GM23338 (cell line): ENCODE data around the gene FOXK2. TPM values are rescaled to one million over a fixed set of nuclear protein-coding genes. Genes with fewer than 3 reads are reported as not detected.

Experiments
- ATAC-seq: fragments of 200-7000 bp; cut with Tn5 transposase; 3 replicates; pipeline ENCODE4 v1.9.1; 2020
- DNase-seq: peaks from one replicate; pipeline ENCODE4 v3.0.0-alpha.2; 2015; ENCODE audit warnings: low spot score
- H2AFZ ChIP-seq: fragments of 200-600 bp; sonication (generic); 2 replicates; pipeline ENCODE4 v1.8.0; 2016; ENCODE audit warnings: antibody characterized with exemption, mild to moderate bottlenecking, moderate library complexity
- H3F3A ChIP-seq: fragments of 200-600 bp; sonication (generic); replicated peaks from 2 replicates; pipeline ENCODE4 v1.8.0; 2017; ENCODE audit warnings: antibody characterized with exemption, mixed run types, low read depth
- H3K27ac ChIP-seq: fragments of 200-600 bp; sonication (generic); 2 replicates; pipeline ENCODE4 v1.6.1; 2016; ENCODE audit warnings: low read depth
- H3K27me3 ChIP-seq: fragments of 200-600 bp; sonication (generic); 2 replicates; pipeline ENCODE4 v1.8.0; 2016; ENCODE audit warnings: mild to moderate bottlenecking, mixed run types, moderate library complexity; ENCODE audit not compliant: insufficient read depth
- H3K36me3 ChIP-seq: fragments of 200-600 bp; sonication (generic); 2 replicates; pipeline ENCODE4 v1.8.0; 2016; ENCODE audit warnings: mild to moderate bottlenecking; ENCODE audit not compliant: insufficient read depth
- H3K4me1 ChIP-seq: fragments of 200-600 bp; sonication (generic); 2 replicates; pipeline ENCODE4 v1.8.0; 2016; ENCODE audit warnings: mild to moderate bottlenecking, moderate library complexity; ENCODE audit not compliant: insufficient read depth
- H3K4me2 ChIP-seq: fragments of 200-600 bp; sonication (generic); 2 replicates; pipeline ENCODE4 v1.7.1; 2017; ENCODE audit warnings: mixed run types
- H3K4me3 ChIP-seq: fragments of 200-600 bp; sonication (generic); 2 replicates; pipeline ENCODE4 v1.6.1; 2016; ENCODE audit warnings: mixed run types
- H3K79me2 ChIP-seq: fragments of 200-600 bp; sonication (generic); replicated peaks from 2 replicates; pipeline ENCODE4 v1.8.0; 2017; ENCODE audit warnings: mild to moderate bottlenecking; ENCODE audit not compliant: insufficient read depth
- H3K9me2 ChIP-seq: fragments of 200-600 bp; sonication (generic); 2 replicates; pipeline ENCODE4 v1.8.0; 2017; ENCODE audit not compliant: insufficient read depth
- H4K20me1 ChIP-seq: fragments of 200-600 bp; sonication (generic); replicated peaks from 2 replicates; pipeline ENCODE4 v1.8.0; 2017; ENCODE audit warnings: mild to moderate bottlenecking; ENCODE audit not compliant: insufficient read depth
- H3K27ac Mint-ChIP-seq: 2 replicates; pipeline ENCODE4 v1.8.0; 2020; ENCODE audit warnings: inconsistent platforms, mild to moderate bottlenecking, moderate library complexity, mixed read lengths
- H3K27me3 Mint-ChIP-seq: 3 replicates; pipeline ENCODE4 v1.8.0; 2022; ENCODE audit warnings: low read depth, mild to moderate bottlenecking, moderate library complexity, mixed read lengths, inconsistent platforms; ENCODE audit not compliant: insufficient read depth, poor library complexity
- H3K36me3 Mint-ChIP-seq: 3 replicates; pipeline ENCODE4 v1.8.0; 2021; ENCODE audit warnings: low read depth, mild to moderate bottlenecking, inconsistent platforms, moderate library complexity, mixed read lengths
- H3K4me1 Mint-ChIP-seq: 3 replicates; pipeline ENCODE4 v1.8.0; 2020; ENCODE audit warnings: mild to moderate bottlenecking, inconsistent platforms, mixed read lengths
- H3K4me3 Mint-ChIP-seq: 3 replicates; pipeline ENCODE4 v1.8.0; 2021; ENCODE audit warnings: moderate library complexity, mild to moderate bottlenecking, inconsistent platforms, mixed read lengths
- H3K9me3 Mint-ChIP-seq: 3 replicates; pipeline ENCODE4 v1.8.0; 2020; ENCODE audit warnings: moderate library complexity, mild to moderate bottlenecking, inconsistent platforms, mixed read lengths
- CREB1 ChIP-seq: fragments of 250-450 bp; sonication (Bioruptor Pico); IDR thresholded peaks from 2 replicates; pipeline ENCODE4 v1.5.0; 2020; ENCODE audit warnings: low read depth, mild to moderate bottlenecking, moderate library complexity
- EZH2 ChIP-seq: fragments of 200-600 bp; sonication (generic); IDR thresholded peaks from one replicate; pipeline ENCODE4 v1.8.0; 2017; ENCODE audit warnings: antibody characterized with exemption, mild to moderate bottlenecking, low read depth; ENCODE audit not compliant: unreplicated experiment
- EZH2phosphoT487 ChIP-seq: fragments of 200-600 bp; sonication (generic); IDR thresholded peaks from one replicate; pipeline ENCODE4 v1.8.1; 2018; ENCODE audit warnings: antibody characterized with exemption; ENCODE audit not compliant: unreplicated experiment
- JUNB ChIP-seq: IDR thresholded peaks from one replicate; pipeline ENCODE4 v1.6.1; 2016; ENCODE audit warnings: antibody characterized with exemption; ENCODE audit not compliant: unreplicated experiment
- NANOG ChIP-seq: IDR thresholded peaks from 2 replicates; pipeline ENCODE4 v1.6.1; 2016; ENCODE audit warnings: antibody characterized with exemption, borderline replicate concordance
- POLR2AphosphoS5 ChIP-seq: IDR thresholded peaks from 2 replicates; pipeline ENCODE4 v1.6.1; 2016; ENCODE audit warnings: antibody characterized with exemption, low read depth
- STAT1 ChIP-seq: IDR thresholded peaks from one replicate; pipeline ENCODE4 v1.6.1; 2016; ENCODE audit warnings: antibody characterized with exemption; ENCODE audit not compliant: unreplicated experiment
- ZNF114 ChIP-seq: fragments of 250-450 bp; sonication (Bioruptor Pico); IDR thresholded peaks from 2 replicates; pipeline ENCODE4 v1.5.0; 2020; ENCODE audit warnings: mild to moderate bottlenecking, moderate library complexity
- ZNF331 ChIP-seq: fragments of 250-450 bp; sonication (Bioruptor Pico); IDR thresholded peaks from 2 replicates; pipeline ENCODE4 v1.5.0; 2020; ENCODE audit warnings: low read depth, mild to moderate bottlenecking, moderate library complexity
- polyA plus RNA-seq: library from polyadenylated mRNA; unstranded; fragments of >200 nt; fragmentation: Nextera tagmentation; extraction: Ambion mirVana; gene quantifications from 2 replicates; pipeline ENCODE4 v1.2.1, GENCODE V29; 2016
- total RNA-seq: library from RNA; depleted of rRNA; stranded (reverse); fragments of >200 nt; shearing (Covaris generic); gene quantifications from 2 replicates; pipeline ENCODE4 v1.2.3, GENCODE V29; 2014
- TF ChIP-seq, protein P1 (sequence below): IDR thresholded peaks from 2 replicates; pipeline ENCODE4 v1.6.1; 2016; ENCODE audit warnings: antibody characterized with exemption
- TF ChIP-seq, protein P2 (sequence below), 2 experiments: fragments of 200-600 bp in 1 of 2; sonication (generic) in 1 of 2; conservative IDR thresholded peaks; 2 replicates each; pipeline versions ENCODE4 v1.5.1 to v1.6.1; 2016 to 2017; ENCODE audit warnings: antibody characterized with exemption in 2 of 2, low read depth in 2 of 2, mild to moderate bottlenecking in 2 of 2, moderate library complexity in 1 of 2
- TF ChIP-seq, protein P3 (sequence below): fragments of 250-450 bp; sonication (Bioruptor Pico); IDR thresholded peaks from 2 replicates; pipeline ENCODE4 v1.5.0; 2020; ENCODE audit warnings: mild to moderate bottlenecking, moderate library complexity

Gene FOXK2
- total and polyA plus RNA-seq, 2 experiments from 2014 or later: 12.3 to 66.0 TPM

DNA sequence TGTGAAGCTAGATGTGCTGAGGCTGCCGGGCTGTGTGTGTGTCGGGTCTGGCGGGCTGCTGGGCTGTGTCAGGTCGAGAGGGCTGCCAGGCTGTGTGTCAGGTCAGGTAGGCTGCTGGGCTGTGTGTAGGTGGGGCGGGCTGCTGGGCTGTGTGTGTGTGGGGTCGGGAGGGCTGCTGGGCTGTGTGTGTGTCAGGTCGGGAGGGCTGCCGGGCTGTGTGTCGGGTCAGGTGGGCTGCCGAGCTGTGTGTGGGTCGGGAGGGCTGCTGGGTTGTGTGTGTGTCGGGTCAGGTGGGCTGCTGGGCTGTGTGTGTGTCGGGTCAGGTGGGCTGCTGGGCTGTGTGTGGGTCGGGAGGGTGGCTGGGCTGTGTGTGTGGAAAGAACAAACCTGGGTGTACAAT is 120.1 kb downstream of the FOXK2 start:
- Histone ChIP-seq H3K27ac (no peak overlapping the region), H3F3A (0 out of 2 replicates have a peak, but pooled peaks cover 4% of the 10 kb centered on the region), H3K4me1 (no peaks in the 10 kb centered on the region), H4K20me1 (peaks cover 40% of the 10 kb centered on the region), H2AFZ (no peak overlapping the region), H3K4me3 (no peak overlapping the region), H3K9me2 (no peaks in the 10 kb centered on the region), H3K79me2 (peaks cover 94% of the 10 kb centered on the region), H3K27me3 (no peaks in the 10 kb centered on the region), H3K4me2 (no peak overlapping the region), H3K36me3 (peaks cover 7% of the 10 kb centered on the region)
- H3K4me3 Mint-ChIP-seq: no peak overlapping the region
- ATAC-seq (no peak), DNase-seq (no peak)
- H3K9me3 Mint-ChIP-seq: peaks cover 3% of the 10 kb centered on the region; the same call in 2 of the 3 replicates
- peaks cover 2% of the 10 kb centered on the region for H3K27me3 Mint-ChIP-seq
- peaks cover 69% of the 10 kb centered on the region for H3K36me3 Mint-ChIP-seq
- TF ChIP-seq, protein P1, sequence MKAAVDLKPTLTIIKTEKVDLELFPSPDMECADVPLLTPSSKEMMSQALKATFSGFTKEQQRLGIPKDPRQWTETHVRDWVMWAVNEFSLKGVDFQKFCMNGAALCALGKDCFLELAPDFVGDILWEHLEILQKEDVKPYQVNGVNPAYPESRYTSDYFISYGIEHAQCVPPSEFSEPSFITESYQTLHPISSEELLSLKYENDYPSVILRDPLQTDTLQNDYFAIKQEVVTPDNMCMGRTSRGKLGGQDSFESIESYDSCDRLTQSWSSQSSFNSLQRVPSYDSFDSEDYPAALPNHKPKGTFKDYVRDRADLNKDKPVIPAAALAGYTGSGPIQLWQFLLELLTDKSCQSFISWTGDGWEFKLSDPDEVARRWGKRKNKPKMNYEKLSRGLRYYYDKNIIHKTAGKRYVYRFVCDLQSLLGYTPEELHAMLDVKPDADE: no peak
- H3K4me1 Mint-ChIP-seq: no peaks in the 10 kb centered on the region
- H3K27ac Mint-ChIP-seq: no peak overlapping the region

GRCh38 chr17:82640036-82640435 is 120.5 kb downstream of the FOXK2 start:
- Mint-ChIP-seq H3K27ac (no peak overlapping the region), H3K27me3 (peaks cover 2% of the 10 kb centered on the region), H3K36me3 (peaks cover 69% of the 10 kb centered on the region), H3K4me1 (no peaks in the 10 kb centered on the region), H3K4me3 (no peak overlapping the region), H3K9me3 (peaks cover 3% of the 10 kb centered on the region; the same call in 2 of the 3 replicates)
- no peak overlapping the region for H3K27ac ChIP-seq
- H3F3A ChIP-seq: 0 out of 2 replicates have a peak, but pooled peaks cover 4% of the 10 kb centered on the region
- ATAC-seq: no peak
- no peak overlapping the region for H3K4me2 ChIP-seq
- H3K27me3 ChIP-seq: no peaks in the 10 kb centered on the region
- no peaks in the 10 kb centered on the region for H3K9me2 ChIP-seq
- peaks cover 94% of the 10 kb centered on the region for H3K79me2 ChIP-seq
- H3K4me3 ChIP-seq: no peak overlapping the region
- peaks cover 40% of the 10 kb centered on the region for H4K20me1 ChIP-seq
- no peak for DNase-seq
- H2AFZ ChIP-seq: no peak overlapping the region
- H3K36me3 ChIP-seq: peaks cover 7% of the 10 kb centered on the region
- H3K4me1 ChIP-seq: no peaks in the 10 kb centered on the region
- TF ChIP-seq ZNF331 (CRISPR knock-in tag) (no peak), CREB1 (CRISPR knock-in tag) (no peak), STAT1 (no peak), EZH2phosphoT487 (no peak), NANOG (no peak), ZNF114 (CRISPR knock-in tag) (no peak), EZH2 (no peak), POLR2AphosphoS5 (no peak), JUNB (no peak)
- TF ChIP-seq, protein P1: no peak
- TF ChIP-seq, protein P2, sequence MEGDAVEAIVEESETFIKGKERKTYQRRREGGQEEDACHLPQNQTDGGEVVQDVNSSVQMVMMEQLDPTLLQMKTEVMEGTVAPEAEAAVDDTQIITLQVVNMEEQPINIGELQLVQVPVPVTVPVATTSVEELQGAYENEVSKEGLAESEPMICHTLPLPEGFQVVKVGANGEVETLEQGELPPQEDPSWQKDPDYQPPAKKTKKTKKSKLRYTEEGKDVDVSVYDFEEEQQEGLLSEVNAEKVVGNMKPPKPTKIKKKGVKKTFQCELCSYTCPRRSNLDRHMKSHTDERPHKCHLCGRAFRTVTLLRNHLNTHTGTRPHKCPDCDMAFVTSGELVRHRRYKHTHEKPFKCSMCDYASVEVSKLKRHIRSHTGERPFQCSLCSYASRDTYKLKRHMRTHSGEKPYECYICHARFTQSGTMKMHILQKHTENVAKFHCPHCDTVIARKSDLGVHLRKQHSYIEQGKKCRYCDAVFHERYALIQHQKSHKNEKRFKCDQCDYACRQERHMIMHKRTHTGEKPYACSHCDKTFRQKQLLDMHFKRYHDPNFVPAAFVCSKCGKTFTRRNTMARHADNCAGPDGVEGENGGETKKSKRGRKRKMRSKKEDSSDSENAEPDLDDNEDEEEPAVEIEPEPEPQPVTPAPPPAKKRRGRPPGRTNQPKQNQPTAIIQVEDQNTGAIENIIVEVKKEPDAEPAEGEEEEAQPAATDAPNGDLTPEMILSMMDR (conservative IDR thresholded peaks at IDR 0.05; ENCODE audit: low read depth in 2 of 2): no peak
- TF ChIP-seq, protein P3, sequence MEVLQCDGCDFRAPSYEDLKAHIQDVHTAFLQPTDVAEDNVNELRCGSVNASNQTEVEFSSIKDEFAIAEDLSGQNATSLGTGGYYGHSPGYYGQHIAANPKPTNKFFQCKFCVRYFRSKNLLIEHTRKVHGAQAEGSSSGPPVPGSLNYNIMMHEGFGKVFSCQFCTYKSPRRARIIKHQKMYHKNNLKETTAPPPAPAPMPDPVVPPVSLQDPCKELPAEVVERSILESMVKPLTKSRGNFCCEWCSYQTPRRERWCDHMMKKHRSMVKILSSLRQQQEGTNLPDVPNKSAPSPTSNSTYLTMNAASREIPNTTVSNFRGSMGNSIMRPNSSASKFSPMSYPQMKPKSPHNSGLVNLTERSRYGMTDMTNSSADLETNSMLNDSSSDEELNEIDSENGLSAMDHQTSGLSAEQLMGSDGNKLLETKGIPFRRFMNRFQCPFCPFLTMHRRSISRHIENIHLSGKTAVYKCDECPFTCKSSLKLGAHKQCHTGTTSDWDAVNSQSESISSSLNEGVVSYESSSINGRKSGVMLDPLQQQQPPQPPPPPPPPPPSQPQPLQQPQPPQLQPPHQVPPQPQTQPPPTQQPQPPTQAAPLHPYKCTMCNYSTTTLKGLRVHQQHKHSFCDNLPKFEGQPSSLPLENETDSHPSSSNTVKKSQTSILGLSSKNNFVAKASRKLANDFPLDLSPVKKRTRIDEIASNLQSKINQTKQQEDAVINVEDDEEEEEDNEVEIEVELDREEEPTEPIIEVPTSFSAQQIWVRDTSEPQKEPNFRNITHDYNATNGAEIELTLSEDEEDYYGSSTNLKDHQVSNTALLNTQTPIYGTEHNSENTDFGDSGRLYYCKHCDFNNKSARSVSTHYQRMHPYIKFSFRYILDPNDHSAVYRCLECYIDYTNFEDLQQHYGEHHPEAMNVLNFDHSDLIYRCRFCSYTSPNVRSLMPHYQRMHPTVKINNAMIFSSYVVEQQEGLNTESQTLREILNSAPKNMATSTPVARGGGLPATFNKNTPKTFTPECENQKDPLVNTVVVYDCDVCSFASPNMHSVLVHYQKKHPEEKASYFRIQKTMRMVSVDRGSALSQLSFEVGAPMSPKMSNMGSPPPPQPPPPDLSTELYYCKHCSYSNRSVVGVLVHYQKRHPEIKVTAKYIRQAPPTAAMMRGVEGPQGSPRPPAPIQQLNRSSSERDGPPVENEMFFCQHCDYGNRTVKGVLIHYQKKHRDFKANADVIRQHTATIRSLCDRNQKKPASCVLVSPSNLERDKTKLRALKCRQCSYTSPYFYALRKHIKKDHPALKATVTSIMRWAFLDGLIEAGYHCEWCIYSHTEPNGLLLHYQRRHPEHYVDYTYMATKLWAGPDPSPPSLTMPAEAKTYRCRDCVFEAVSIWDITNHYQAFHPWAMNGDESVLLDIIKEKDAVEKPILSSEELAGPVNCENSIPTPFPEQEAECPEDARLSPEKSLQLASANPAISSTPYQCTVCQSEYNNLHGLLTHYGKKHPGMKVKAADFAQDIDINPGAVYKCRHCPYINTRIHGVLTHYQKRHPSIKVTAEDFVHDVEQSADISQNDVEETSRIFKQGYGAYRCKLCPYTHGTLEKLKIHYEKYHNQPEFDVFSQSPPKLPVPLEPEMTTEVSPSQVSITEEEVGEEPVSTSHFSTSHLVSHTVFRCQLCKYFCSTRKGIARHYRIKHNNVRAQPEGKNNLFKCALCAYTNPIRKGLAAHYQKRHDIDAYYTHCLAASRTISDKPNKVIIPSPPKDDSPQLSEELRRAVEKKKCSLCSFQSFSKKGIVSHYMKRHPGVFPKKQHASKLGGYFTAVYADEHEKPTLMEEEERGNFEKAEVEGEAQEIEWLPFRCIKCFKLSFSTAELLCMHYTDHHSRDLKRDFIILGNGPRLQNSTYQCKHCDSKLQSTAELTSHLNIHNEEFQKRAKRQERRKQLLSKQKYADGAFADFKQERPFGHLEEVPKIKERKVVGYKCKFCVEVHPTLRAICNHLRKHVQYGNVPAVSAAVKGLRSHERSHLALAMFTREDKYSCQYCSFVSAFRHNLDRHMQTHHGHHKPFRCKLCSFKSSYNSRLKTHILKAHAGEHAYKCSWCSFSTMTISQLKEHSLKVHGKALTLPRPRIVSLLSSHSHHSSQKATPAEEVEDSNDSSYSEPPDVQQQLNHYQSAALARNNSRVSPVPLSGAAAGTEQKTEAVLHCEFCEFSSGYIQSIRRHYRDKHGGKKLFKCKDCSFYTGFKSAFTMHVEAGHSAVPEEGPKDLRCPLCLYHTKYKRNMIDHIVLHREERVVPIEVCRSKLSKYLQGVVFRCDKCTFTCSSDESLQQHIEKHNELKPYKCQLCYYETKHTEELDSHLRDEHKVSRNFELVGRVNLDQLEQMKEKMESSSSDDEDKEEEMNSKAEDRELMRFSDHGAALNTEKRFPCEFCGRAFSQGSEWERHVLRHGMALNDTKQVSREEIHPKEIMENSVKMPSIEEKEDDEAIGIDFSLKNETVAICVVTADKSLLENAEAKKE (CRISPR knock-in tag): no peak
